K562 (cell line): ENCODE results near the gene FGFR4. TPM values are rescaled to one million over a fixed set of nuclear protein-coding genes. Genes with fewer than 3 reads are reported as not detected.

Source experiments
- ATAC-seq: fragments of 200-7000 bp; cut with Tn5 transposase; 3 replicates; pipeline ENCODE4 v1.9.1; 2020; ENCODE audit warnings: moderate library complexity
- BruUV-seq: library from RNA; stranded (reverse); fragments of 400-500 nt; replicated peaks from 2 replicates; lab custom pipeline; 2021; lab: Mats Ljungman, UMichigan
- CTCF ChIA-PET: fragments of 300-600 bp; formaldehyde crosslinking; extraction: SDS; loops from one replicate; lab custom pipeline; 2021; ENCODE audit warnings: low intra/inter-chr PET ratio; lab: Yijun Ruan, JAX
- POLR2A ChIA-PET: fragments of 300-600, 350-650 bp; sonication (Branson Sonifier 250); formaldehyde crosslinking; extraction: SDS; loops from one replicate; lab custom pipeline; 2021; ENCODE audit warnings: antibody characterized with exemption, inconsistent platforms; lab: Yijun Ruan, JAX
- DNase-seq, 4 experiments: peaks; one replicate each; pipeline versions ENCODE4 v3.0.0 to v3.0.0-alpha.2; 2011 to 2018; ENCODE audit warnings: low spot score in 3 of 4, mixed read lengths in 3 of 4; ENCODE audit errors: extremely low read depth in 1 of 4
- FAIRE-seq: peaks from 2 replicates; lab custom pipeline; 2011; peaks lifted over from hg19 to GRCh38; lab: Jason Lieb, UNC
- H2AFZ ChIP-seq: 2 replicates; pipeline ENCODE4 v1.6.0; 2011; ENCODE audit warnings: low read depth, low read length, control low read depth, inconsistent platforms
- H3K27ac ChIP-seq: fragments of 200-600 bp; 3 replicates; pipeline ENCODE4 v1.8.0; 2011; ENCODE audit warnings: low read depth, mild to moderate bottlenecking, control low read depth, inconsistent platforms, low read length, moderate library complexity, mixed read lengths; ENCODE audit errors: extremely low read depth
- H3K27me3 ChIP-seq, 2 experiments: fragments of 300-600 bp in 1 of 2; 2 replicates in 1 of 2; 3 replicates in 1 of 2; pipeline versions ENCODE4 v1.6.0 to v1.8.0; 2011; ENCODE audit warnings: inconsistent platforms in 2 of 2, low read length in 2 of 2, mild to moderate bottlenecking in 1 of 2, mixed read lengths in 1 of 2, moderate library complexity in 1 of 2; ENCODE audit not compliant: control insufficient read depth in 2 of 2, insufficient read depth in 2 of 2
- H3K36me3 ChIP-seq: fragments of 300-600 bp; 3 replicates; pipeline ENCODE4 v1.8.0; 2011; ENCODE audit warnings: mild to moderate bottlenecking, low read length, inconsistent platforms; ENCODE audit not compliant: control insufficient read depth, insufficient read depth
- H3K4me1 ChIP-seq, 2 experiments: fragments of 200-600 bp in 1 of 2; replicated peaks in 1 of 2; 2 replicates in 1 of 2; 3 replicates in 1 of 2; pipeline versions ENCODE4 v1.5.1 to v1.8.0; 2011; ENCODE audit warnings: inconsistent platforms in 2 of 2, low read length in 2 of 2, mild to moderate bottlenecking in 1 of 2, mixed read lengths in 1 of 2, moderate library complexity in 1 of 2; ENCODE audit not compliant: control insufficient read depth in 2 of 2, insufficient read depth in 2 of 2
- H3K4me2 ChIP-seq: 2 replicates; pipeline ENCODE4 v1.6.1; 2011; ENCODE audit warnings: low read length, control low read depth, inconsistent platforms, mixed read lengths; ENCODE audit not compliant: insufficient read depth
- H3K4me3 ChIP-seq: fragments of 200-600 bp; sonication (generic), shearing (Covaris generic); 2 replicates; pipeline ENCODE4 v1.5.1; 2016; ENCODE audit warnings: control low read depth, inconsistent platforms
- H3K79me2 ChIP-seq: fragments of 200-600 bp; 3 replicates; pipeline ENCODE4 v1.8.0; 2011; ENCODE audit warnings: low read length, inconsistent platforms; ENCODE audit not compliant: control insufficient read depth, insufficient read depth
- H3K9ac ChIP-seq, 2 experiments: 2 replicates each; pipeline versions ENCODE4 v1.6.0 to v1.6.1; 2011; ENCODE audit warnings: low read depth in 2 of 2, low read length in 2 of 2, control low read depth in 1 of 2, inconsistent platforms in 1 of 2, mild to moderate bottlenecking in 1 of 2, mixed read lengths in 1 of 2; ENCODE audit not compliant: insufficient read depth in 1 of 2
- H3K9me1 ChIP-seq: one replicate; pipeline ENCODE4 v1.6.0; 2011; ENCODE audit warnings: inconsistent platforms, mild to moderate bottlenecking, low read length, moderate library complexity; ENCODE audit not compliant: control insufficient read depth, insufficient read depth
- H3K9me3 ChIP-seq: replicated peaks from 2 replicates; pipeline ENCODE4 v1.5.1; 2011; ENCODE audit warnings: low read depth, low read length, inconsistent platforms; ENCODE audit not compliant: control insufficient read depth, insufficient read depth
- H4K20me1 ChIP-seq: replicated peaks from 2 replicates; pipeline ENCODE4 v1.6.1; 2011; ENCODE audit warnings: low read length, inconsistent platforms, mixed read lengths; ENCODE audit not compliant: control insufficient read depth, insufficient read depth
- EP400 ChIP-seq: fragments of 450-650 bp; IDR thresholded peaks from 2 replicates; pipeline ENCODE4 v1.6.1; 2017; ENCODE audit warnings: antibody characterized with exemption, mild to moderate bottlenecking, moderate library complexity
- HMG20B ChIP-seq: fragments of 250-450 bp; sonication (Bioruptor Pico); IDR thresholded peaks from 2 replicates; pipeline ENCODE4 v1.5.0; 2021; ENCODE audit warnings: mild to moderate bottlenecking
- RBM34 ChIP-seq: fragments of 200-400 bp; formaldehyde crosslinking; IDR thresholded peaks from 2 replicates; pipeline ENCODE4 v1.6.1; 2018; ENCODE audit warnings: low read length, borderline replicate concordance; ENCODE audit not compliant: insufficient read depth
- ZNF41 ChIP-seq: fragments of 250-450 bp; sonication (Bioruptor Pico); conservative IDR thresholded peaks from 2 replicates; pipeline ENCODE4 v1.4.0; 2020; ENCODE audit warnings: mild to moderate bottlenecking
- WGBS: fragments of 100-300 bp; shearing (Covaris generic); methylation state at CpG from one replicate; pipeline ENCODE4 v1.1.6; 2016; ENCODE audit warnings: low coverage, mixed read lengths; ENCODE audit not compliant: insufficient coverage; ENCODE audit errors: missing lambda C conversion rate; 5-methylcytosine and 5-hydroxymethylcytosine counted together
- in situ Hi-C: fragments of 300-500 bp; cut with MboI; formaldehyde crosslinking; loops from 4 replicates; pipeline ENCODE4 v1.15.0; 2018; ENCODE audit warnings: inconsistent platforms, mixed read lengths
- intact Hi-C: fragments of 100-400 bp; cut with micrococcal nuclease; formaldehyde crosslinking; loops from 2 replicates; pipeline ENCODE4 v1.14.2; 2022
- polyA plus RNA-seq, 8 experiments: library from polyadenylated mRNA; depleted of rRNA in 4 of 8; stranded (reverse) in 5 of 8; unstranded in 3 of 8; fragments of >200 nt; fragmentation: Nextera tagmentation in 2 of 8; fragmentation: Illumina TruSeq in 1 of 8; extraction: Ambion mirVana in 2 of 8; extraction: Trizol in 1 of 8; gene quantifications; 2 replicates each; pipeline versions ENCODE4 v1.2.1 to v1.2.3, GENCODE V29; 2011 to 2014; ENCODE audit warnings: inconsistent platforms in 1 of 8, missing spikeins in 1 of 8
- total RNA-seq, 7 experiments: library from RNA; depleted of rRNA in 6 of 7; stranded (reverse); fragments of >200 nt in 6 of 7; fragmentation: Illumina TruSeq in 2 of 7; extraction: Trizol in 2 of 7; gene quantifications; 2 replicates each; pipeline versions ENCODE4 v1.2.1 to v1.2.3, GENCODE V29; 2011 to 2021; ENCODE audit warnings: low replicate concordance in 1 of 7
- TF ChIP-seq, protein P1 (sequence below): fragments of 250-450 bp; sonication (Bioruptor Pico); IDR thresholded peaks from 2 replicates; pipeline ENCODE4 v1.5.0; 2021
- TF ChIP-seq, protein P2 (sequence below): fragments of 450-650 bp; IDR thresholded peaks from 2 replicates; pipeline ENCODE4 v1.6.1; 2014; ENCODE audit warnings: low read depth, mild to moderate bottlenecking, moderate library complexity, borderline replicate concordance
- TF ChIP-seq, protein P3 (sequence below): fragments of 450-650 bp; IDR thresholded peaks from 2 replicates; pipeline ENCODE4 v1.6.1; 2016; ENCODE audit warnings: low read depth
- TF ChIP-seq, protein P4 (sequence below): sonication (generic); formaldehyde crosslinking; IDR thresholded peaks from 2 replicates; pipeline ENCODE4 v1.8.0; 2023; ENCODE audit warnings: mild to moderate bottlenecking, missing genetic modification reagents

The FGFR4 gene
- total and polyA plus RNA-seq, 9 of the 15 experiments (the other 6 are each of a cell fraction or from before 2014, with no cell fraction given): 0.76 to 35.4 (median 7.5) TPM

DNA sequence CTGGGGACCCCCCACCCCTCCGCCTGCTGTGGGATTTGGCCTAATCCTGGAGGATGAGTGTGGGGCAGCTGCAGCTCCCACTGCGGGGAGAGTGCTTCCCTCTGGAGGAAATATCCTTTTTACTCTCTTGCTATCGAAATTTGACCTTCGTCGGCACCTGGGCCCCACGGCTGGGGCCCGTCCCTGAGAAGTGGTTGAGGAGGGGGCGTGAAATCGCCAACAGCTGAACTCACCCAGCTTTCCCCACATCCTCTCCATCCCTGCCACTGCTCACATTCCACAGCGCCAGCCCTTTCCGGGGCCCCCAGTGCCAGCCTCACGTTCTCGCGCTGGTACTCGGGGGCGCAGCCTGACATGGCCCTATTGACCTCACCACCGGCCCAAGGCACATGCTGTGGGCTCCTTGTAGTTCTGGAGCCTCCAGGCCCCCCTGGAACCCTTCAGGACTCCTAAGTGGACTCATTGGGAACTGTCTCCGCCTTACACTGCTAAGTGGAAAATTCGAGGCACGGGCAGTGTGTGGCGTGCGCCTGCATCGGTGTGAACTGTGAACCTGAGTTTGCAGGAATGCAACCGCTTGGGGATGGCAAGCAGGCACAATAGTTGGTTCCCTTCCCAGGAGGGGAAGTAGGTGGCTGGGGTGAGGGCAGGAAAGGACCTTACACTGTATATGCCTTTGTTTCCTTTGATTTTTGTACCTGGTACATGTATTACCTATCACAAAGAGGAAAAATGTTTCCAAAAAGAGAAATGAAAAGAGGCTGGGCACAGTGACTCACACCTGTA lies 19.2 kb downstream of the FGFR4 start:
- H4K20me1 ChIP-seq: no peaks in the 10 kb centered on the region
- no peak overlapping the region for H2AFZ ChIP-seq
- ATAC-seq (no peak), DNase-seq (no peak), FAIRE-seq (no peak)
- H3K9me1 ChIP-seq: no peaks in the 10 kb centered on the region
- 47% methylated on average over 24 of the region's 24 CpGs for WGBS
- no TSS peak for BruUV-seq
- no peaks in the 10 kb centered on the region for H3K79me2 ChIP-seq
- H3K9me3 ChIP-seq: no peaks in the 10 kb centered on the region
- no peak overlapping the region for H3K4me2 ChIP-seq
- no peaks in the 10 kb centered on the region for H3K36me3 ChIP-seq
- H3K9ac ChIP-seq: no peak overlapping the region
- CTCF ChIA-PET: no interaction called here
- no peak overlapping the region for H3K27ac ChIP-seq
- POLR2A ChIA-PET: no interaction called here
- peaks cover 12 to 22% of the 10 kb centered on the region in 2 experiments; a peak in 4 of 5 replicates for H3K27me3 ChIP-seq
- in situ Hi-C loops: loop anchor here (25.0 kb wide), 1 partner anchor 1369 kb away; no protein-coding TSS in a partner anchor
- H3K4me1 ChIP-seq: peaks cover 0 to 5% of the 10 kb centered on the region in 2 experiments; a peak in 2 of 5 replicates
- no peak overlapping the region for H3K4me3 ChIP-seq
- intact Hi-C loops: no loop called here
- TF ChIP-seq EP400 (no peak), HMG20B (CRISPR knock-in tag) (no peak), RBM34 (no peak), ZNF41 (CRISPR knock-in tag) (no peak)
- TF ChIP-seq, protein P1, sequence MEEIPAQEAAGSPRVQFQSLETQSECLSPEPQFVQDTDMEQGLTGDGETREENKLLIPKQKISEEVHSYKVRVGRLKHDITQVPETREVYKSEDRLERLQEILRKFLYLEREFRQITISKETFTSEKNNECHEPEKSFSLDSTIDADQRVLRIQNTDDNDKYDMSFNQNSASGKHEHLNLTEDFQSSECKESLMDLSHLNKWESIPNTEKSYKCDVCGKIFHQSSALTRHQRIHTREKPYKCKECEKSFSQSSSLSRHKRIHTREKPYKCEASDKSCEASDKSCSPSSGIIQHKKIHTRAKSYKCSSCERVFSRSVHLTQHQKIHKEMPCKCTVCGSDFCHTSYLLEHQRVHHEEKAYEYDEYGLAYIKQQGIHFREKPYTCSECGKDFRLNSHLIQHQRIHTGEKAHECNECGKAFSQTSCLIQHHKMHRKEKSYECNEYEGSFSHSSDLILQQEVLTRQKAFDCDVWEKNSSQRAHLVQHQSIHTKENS: no peak
- TF ChIP-seq, protein P2, sequence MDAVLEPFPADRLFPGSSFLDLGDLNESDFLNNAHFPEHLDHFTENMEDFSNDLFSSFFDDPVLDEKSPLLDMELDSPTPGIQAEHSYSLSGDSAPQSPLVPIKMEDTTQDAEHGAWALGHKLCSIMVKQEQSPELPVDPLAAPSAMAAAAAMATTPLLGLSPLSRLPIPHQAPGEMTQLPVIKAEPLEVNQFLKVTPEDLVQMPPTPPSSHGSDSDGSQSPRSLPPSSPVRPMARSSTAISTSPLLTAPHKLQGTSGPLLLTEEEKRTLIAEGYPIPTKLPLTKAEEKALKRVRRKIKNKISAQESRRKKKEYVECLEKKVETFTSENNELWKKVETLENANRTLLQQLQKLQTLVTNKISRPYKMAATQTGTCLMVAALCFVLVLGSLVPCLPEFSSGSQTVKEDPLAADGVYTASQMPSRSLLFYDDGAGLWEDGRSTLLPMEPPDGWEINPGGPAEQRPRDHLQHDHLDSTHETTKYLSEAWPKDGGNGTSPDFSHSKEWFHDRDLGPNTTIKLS: no peak
- TF ChIP-seq, protein P3, sequence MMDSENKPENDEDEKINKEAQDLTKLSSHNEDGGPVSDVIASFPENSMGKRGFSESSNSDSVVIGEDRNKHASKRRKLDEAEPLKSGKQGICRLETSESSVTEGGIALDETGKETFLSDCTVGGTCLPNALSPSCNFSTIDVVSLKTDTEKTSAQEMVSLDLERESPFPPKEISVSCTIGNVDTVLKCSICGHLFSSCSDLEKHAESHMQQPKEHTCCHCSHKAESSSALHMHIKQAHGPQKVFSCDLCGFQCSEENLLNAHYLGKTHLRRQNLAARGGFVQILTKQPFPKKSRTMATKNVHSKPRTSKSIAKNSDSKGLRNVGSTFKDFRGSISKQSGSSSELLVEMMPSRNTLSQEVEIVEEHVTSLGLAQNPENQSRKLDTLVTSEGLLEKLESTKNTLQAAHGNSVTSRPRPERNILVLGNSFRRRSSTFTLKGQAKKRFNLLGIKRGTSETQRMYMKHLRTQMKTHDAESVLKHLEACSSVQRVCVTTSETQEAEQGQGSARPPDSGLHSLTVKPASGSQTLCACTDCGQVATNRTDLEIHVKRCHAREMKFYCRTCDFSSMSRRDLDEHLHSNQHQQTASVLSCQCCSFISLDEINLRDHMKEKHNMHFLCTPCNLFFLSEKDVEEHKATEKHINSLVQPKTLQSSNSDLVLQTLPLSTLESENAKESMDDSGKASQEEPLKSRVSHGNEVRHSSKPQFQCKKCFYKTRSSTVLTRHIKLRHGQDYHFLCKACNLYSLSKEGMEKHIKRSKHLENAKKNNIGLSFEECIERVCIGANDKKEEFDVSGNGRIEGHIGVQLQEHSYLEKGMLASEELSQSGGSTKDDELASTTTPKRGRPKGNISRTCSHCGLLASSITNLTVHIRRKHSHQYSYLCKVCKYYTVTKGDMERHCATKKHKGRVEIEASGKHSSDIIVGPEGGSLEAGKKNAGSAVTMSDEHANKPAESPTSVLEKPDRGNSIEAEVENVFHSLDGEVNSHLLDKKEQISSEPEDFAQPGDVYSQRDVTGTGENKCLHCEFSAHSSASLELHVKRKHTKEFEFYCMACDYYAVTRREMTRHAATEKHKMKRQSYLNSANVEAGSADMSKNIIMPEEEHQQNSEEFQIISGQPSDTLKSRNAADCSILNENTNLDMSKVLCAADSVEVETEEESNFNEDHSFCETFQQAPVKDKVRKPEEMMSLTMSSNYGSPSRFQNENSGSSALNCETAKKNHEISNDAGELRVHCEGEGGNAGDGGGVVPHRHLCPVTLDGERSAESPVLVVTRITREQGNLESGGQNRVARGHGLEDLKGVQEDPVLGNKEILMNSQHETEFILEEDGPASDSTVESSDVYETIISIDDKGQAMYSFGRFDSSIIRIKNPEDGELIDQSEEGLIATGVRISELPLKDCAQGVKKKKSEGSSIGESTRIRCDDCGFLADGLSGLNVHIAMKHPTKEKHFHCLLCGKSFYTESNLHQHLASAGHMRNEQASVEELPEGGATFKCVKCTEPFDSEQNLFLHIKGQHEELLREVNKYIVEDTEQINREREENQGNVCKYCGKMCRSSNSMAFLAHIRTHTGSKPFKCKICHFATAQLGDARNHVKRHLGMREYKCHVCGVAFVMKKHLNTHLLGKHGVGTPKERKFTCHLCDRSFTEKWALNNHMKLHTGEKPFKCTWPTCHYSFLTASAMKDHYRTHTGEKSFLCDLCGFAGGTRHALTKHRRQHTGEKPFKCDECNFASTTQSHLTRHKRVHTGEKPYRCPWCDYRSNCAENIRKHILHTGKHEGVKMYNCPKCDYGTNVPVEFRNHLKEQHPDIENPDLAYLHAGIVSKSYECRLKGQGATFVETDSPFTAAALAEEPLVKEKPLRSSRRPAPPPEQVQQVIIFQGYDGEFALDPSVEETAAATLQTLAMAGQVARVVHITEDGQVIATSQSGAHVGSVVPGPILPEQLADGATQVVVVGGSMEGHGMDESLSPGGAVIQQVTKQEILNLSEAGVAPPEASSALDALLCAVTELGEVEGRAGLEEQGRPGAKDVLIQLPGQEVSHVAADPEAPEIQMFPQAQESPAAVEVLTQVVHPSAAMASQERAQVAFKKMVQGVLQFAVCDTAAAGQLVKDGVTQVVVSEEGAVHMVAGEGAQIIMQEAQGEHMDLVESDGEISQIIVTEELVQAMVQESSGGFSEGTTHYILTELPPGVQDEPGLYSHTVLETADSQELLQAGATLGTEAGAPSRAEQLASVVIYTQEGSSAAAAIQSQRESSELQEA: no peak
- TF ChIP-seq, protein P4, sequence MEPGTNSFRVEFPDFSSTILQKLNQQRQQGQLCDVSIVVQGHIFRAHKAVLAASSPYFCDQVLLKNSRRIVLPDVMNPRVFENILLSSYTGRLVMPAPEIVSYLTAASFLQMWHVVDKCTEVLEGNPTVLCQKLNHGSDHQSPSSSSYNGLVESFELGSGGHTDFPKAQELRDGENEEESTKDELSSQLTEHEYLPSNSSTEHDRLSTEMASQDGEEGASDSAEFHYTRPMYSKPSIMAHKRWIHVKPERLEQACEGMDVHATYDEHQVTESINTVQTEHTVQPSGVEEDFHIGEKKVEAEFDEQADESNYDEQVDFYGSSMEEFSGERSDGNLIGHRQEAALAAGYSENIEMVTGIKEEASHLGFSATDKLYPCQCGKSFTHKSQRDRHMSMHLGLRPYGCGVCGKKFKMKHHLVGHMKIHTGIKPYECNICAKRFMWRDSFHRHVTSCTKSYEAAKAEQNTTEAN (CRISPR knock-in tag): no peak
